ENCODE measurements around the gene KIF24. TPM values are rescaled to one million over a fixed set of nuclear protein-coding genes. Genes with fewer than 3 reads are reported as not detected.
A peak's percentile ranks its signal among the peaks of the same experiment; 100 is the strongest.
"Not testable (repeated sequence)": the region's sequence is repeated elsewhere in the genome, so short reads cannot be mapped to it uniquely, and the experiment has no call there.

The KIF24 gene
- total RNA-seq, 2 donors from 2014 or later, result 7.7 to 10.6 TPM

- peaks cover 78% of the 10 kb centered on the region for H3K36me3 Mint-ChIP-seq (ENCODE audit: low read depth)
- H3K4me3 Mint-ChIP-seq, result no peak overlapping the region
These were observed 40.6 kb upstream of the KIF24 start for GRCh38 chr9:34369636-34370035.

GRCh38 chr9:34368796-34369195 lies 39.7 kb upstream of the KIF24 start:
- H3K27me3 Mint-ChIP-seq (ENCODE audit: insufficient read depth); H3K9ac ChIP-seq (ENCODE audit: extremely low read depth, low read length, poor library complexity, severe bottlenecking); H3K27ac Mint-ChIP-seq; H3K27me3 ChIP-seq (ENCODE audit: control insufficient read depth, insufficient read depth, low read length, poor library complexity, severe bottlenecking); H3K27ac ChIP-seq (ENCODE audit: low read depth, low read length); H3K4me3 Mint-ChIP-seq; H3K4me1 ChIP-seq (ENCODE audit: control insufficient read depth, insufficient read depth, low read length); H3K4me3 ChIP-seq (ENCODE audit: low read length); DNase-seq: not testable (repeated sequence)
- H3K9me3 Mint-ChIP-seq, result peaks cover 63% of the 10 kb centered on the region
- peaks cover 74% of the 10 kb centered on the region for H3K36me3 ChIP-seq (ENCODE audit: control insufficient read depth, insufficient read depth, low read length)
- 88 to 95% methylated on average over 3 to 5 of the region's 5 CpGs for WGBS, 2 experiments (ENCODE audit: insufficient coverage in 1 of 2, insufficient read length in 1 of 2)
- H3K4me1 Mint-ChIP-seq, result peaks cover 19% of the 10 kb centered on the region
- peaks cover 55% of the 10 kb centered on the region for H3K9me3 ChIP-seq (ENCODE audit: control insufficient read depth, low read length)
- H3K36me3 Mint-ChIP-seq (ENCODE audit: low read depth), result peaks cover 72% of the 10 kb centered on the region

More at GRCh38 chr9:34369636-34370035, 40.6 kb upstream of the KIF24 start:
- no peak overlapping the region for H3K27ac ChIP-seq (ENCODE audit: low read depth, low read length)
- no peak for TF ChIP-seq CTCF (conservative IDR thresholded peaks at IDR 0.05)
- WGBS, 2 experiments (ENCODE audit: insufficient coverage in 1 of 2, insufficient read length in 1 of 2), result 80 to 91% methylated on average over 1 to 4 of the region's 4 CpGs
- no peak overlapping the region for H3K9ac ChIP-seq (ENCODE audit: extremely low read depth, low read length, poor library complexity, severe bottlenecking)
- H3K27me3 ChIP-seq (ENCODE audit: control insufficient read depth, insufficient read depth, low read length, poor library complexity, severe bottlenecking), result no peaks in the 10 kb centered on the region
- Mint-ChIP-seq H3K4me1 (peaks cover 18% of the 10 kb centered on the region), H3K9me3 (peaks cover 63% of the 10 kb centered on the region), H3K27me3 (ENCODE audit: insufficient read depth) (no peaks in the 10 kb centered on the region), H3K27ac (no peak overlapping the region)
- H3K9me3 ChIP-seq (ENCODE audit: control insufficient read depth, low read length), result peaks cover 55% of the 10 kb centered on the region
- no peak for DNase-seq
- no peak overlapping the region for H3K4me3 ChIP-seq (ENCODE audit: low read length)
- H3K4me1 ChIP-seq (ENCODE audit: control insufficient read depth, insufficient read depth, low read length), result no peaks in the 10 kb centered on the region
- H3K36me3 ChIP-seq (ENCODE audit: control insufficient read depth, insufficient read depth, low read length), result peaks cover 75% of the 10 kb centered on the region

- H3K9ac ChIP-seq (ENCODE audit: extremely low read depth, low read length, poor library complexity, severe bottlenecking); DNase-seq: not testable (repeated sequence)
- H3K9me3 ChIP-seq (ENCODE audit: control insufficient read depth, low read length), result peaks cover 55% of the 10 kb centered on the region
These were observed 38.8 kb upstream of the KIF24 start for GRCh38 chr9:34367751-34368410.

GRCh38 chr9:34366365-34366764 lies 37.3 kb upstream of the KIF24 start:
- H3K36me3 Mint-ChIP-seq (ENCODE audit: low read depth), result peaks cover 54% of the 10 kb centered on the region
- DNase-seq, result no peak
- H3K9ac ChIP-seq (ENCODE audit: extremely low read depth, low read length, poor library complexity, severe bottlenecking), result no peak overlapping the region
- peaks cover 49% of the 10 kb centered on the region for H3K9me3 ChIP-seq (ENCODE audit: control insufficient read depth, low read length)
- 96% methylated on average over 2 of the region's 2 CpGs; no CpG with 5 or more reads in 1 of the 2 experiments for WGBS, 2 experiments (ENCODE audit: insufficient coverage in 1 of 2, insufficient read length in 1 of 2)
- peaks cover 49% of the 10 kb centered on the region for H3K9me3 Mint-ChIP-seq
- H3K4me1 ChIP-seq (ENCODE audit: control insufficient read depth, insufficient read depth, low read length), result peaks cover 9% of the 10 kb centered on the region
- H3K36me3 ChIP-seq (ENCODE audit: control insufficient read depth, insufficient read depth, low read length), result peaks cover 50% of the 10 kb centered on the region
- no peak overlapping the region for H3K4me3 Mint-ChIP-seq
- no peak overlapping the region for H3K27ac Mint-ChIP-seq
- peaks cover 31% of the 10 kb centered on the region for H3K4me1 Mint-ChIP-seq
- H3K4me3 ChIP-seq (ENCODE audit: low read length), result peak overlapping the region; percentile 36
- H3K27me3 ChIP-seq (ENCODE audit: control insufficient read depth, insufficient read depth, low read length, poor library complexity, severe bottlenecking), result no peaks in the 10 kb centered on the region
- no peak for TF ChIP-seq CTCF (conservative IDR thresholded peaks at IDR 0.05)
- no peak overlapping the region for H3K27ac ChIP-seq (ENCODE audit: low read depth, low read length)
- H3K27me3 Mint-ChIP-seq (ENCODE audit: insufficient read depth), result no peaks in the 10 kb centered on the region

More at GRCh38 chr9:34367751-34368410, 38.8 kb upstream of the KIF24 start:
- not testable (repeated sequence) for H3K27ac ChIP-seq (ENCODE audit: low read depth, low read length); H3K27me3 ChIP-seq (ENCODE audit: control insufficient read depth, insufficient read depth, low read length, poor library complexity, severe bottlenecking); H3K27ac Mint-ChIP-seq; H3K27me3 Mint-ChIP-seq (ENCODE audit: insufficient read depth); H3K4me1 ChIP-seq (ENCODE audit: control insufficient read depth, insufficient read depth, low read length); H3K4me3 Mint-ChIP-seq
- Histone ChIP-seq H3K4me3 (ENCODE audit: low read length) (peak overlapping the region; percentile 50), H3K36me3 (ENCODE audit: control insufficient read depth, insufficient read depth, low read length) (peaks cover 66% of the 10 kb centered on the region)
- WGBS, 2 experiments (ENCODE audit: insufficient coverage in 1 of 2, insufficient read length in 1 of 2), result 97 to 100% methylated on average over 3 of the region's 3 CpGs
- Mint-ChIP-seq H3K9me3 (peaks cover 62% of the 10 kb centered on the region), H3K36me3 (ENCODE audit: low read depth) (peaks cover 69% of the 10 kb centered on the region), H3K4me1 (peaks cover 26% of the 10 kb centered on the region)
